ENCODE results near the gene FNDC8.

GRCh38 chr17:35174835-35175334 is 53.5 kb downstream of the FNDC8 start:
- TF ChIP-seq CTCF (conservative IDR thresholded peaks at IDR 0.05; ENCODE audit: low read depth, low read length) (no peak), EZH2 (IDR thresholded peaks at IDR 0.05; ENCODE audit: borderline replicate concordance, low read depth, low read length, poor library complexity, severe bottlenecking) (no peak)
